Measurements from ENCODE around the gene PIM1. TPM values are rescaled to one million over a fixed set of nuclear protein-coding genes. Genes with fewer than 3 reads are reported as not detected.

Gene PIM1
- total RNA-seq, 2 experiments from 2014 or later: 24.7 to 31.4 TPM

DNA sequence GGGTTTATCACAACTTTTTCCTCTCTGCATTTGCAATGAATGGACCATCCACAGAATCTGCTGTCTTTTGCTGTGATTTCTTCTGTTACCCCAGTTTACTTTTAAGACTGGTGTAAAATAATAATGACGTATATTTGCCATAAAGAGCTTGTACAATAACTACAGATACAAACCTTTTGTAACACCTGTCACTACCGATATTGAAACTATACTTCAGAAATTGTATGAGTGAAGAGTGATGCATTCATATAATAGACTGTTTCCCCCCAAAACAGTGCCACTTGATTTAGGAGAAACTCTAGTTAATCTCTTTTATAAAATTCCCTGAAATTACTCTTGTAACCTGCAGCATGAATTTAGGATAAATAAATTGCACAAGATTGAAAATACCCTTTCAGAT, 26.4 kb upstream of the PIM1 start:
- Histone ChIP-seq H3K27ac (ENCODE audit: low read depth, low read length, poor library complexity, severe bottlenecking) (no peak overlapping the region), H2AFZ (ENCODE audit: low read length) (no peak overlapping the region; the same call in 1 of the 2 replicates), H3K79me2 (ENCODE audit: insufficient read depth, low read depth, low read length) (no peaks in the 10 kb centered on the region), H3K4me3 (ENCODE audit: low read depth, low read length, poor library complexity, severe bottlenecking) (no peak overlapping the region), H3K4me1 (ENCODE audit: insufficient read depth, low read length, poor library complexity, severe bottlenecking) (peaks cover 15% of the 10 kb centered on the region), H3K9me2 (ENCODE audit: insufficient read depth, low read length) (no peaks in the 10 kb centered on the region), H3K9me3 (ENCODE audit: low read length) (no peaks in the 10 kb centered on the region), H4K20me1 (ENCODE audit: insufficient read depth, low read length) (no peaks in the 10 kb centered on the region), H3K4me2 (ENCODE audit: low read length) (no peak overlapping the region), H3K36me3 (ENCODE audit: insufficient read depth, low read length) (no peaks in the 10 kb centered on the region)
- ChIA-PET CTCF (ENCODE audit: unreplicated experiment) (no interaction called here), POLR2A (interaction anchor here (1.1 to 1.3 kb wide), 2 partner anchors 14 to 15 kb away, joined by 3 to 4 read pairs; no protein-coding TSS in a partner anchor)
- no peak for DNase-seq (ENCODE audit: low spot score)
- intact Hi-C loops (cut with micrococcal nuclease; ENCODE audit: unreplicated experiment): no loop called here
- no peak for TF ChIP-seq EZH2phosphoT487 (IDR thresholded peaks at IDR 0.05; ENCODE audit: borderline replicate concordance, low read depth, low read length)
- BruUV-seq (replicated peaks): no TSS peak

DNA sequence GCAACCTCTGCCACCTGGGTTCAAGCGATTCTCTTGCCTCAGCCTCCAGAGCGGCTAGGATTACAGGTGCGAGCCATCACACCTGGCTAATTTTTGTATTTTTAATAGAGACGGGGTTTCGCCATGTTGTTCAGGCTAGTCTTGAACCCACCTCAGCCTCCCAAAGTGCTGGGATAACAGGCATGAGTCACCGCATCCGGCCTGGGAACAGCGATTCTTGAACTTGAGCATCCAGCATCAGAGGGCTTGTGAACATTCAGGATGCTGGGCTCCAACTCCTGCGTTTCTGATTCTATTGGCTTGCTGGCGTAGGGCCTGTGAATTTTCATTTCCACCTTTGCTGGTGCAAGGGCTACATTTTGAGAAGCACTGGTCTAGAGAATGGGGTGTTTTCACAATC, 24.5 kb upstream of the PIM1 start:
- no peak overlapping the region for H3K4me2 ChIP-seq (ENCODE audit: low read length)
- TF ChIP-seq EZH2phosphoT487 (IDR thresholded peaks at IDR 0.05; ENCODE audit: borderline replicate concordance, low read depth, low read length): no peak
- TF ChIP-seq, protein P1, sequence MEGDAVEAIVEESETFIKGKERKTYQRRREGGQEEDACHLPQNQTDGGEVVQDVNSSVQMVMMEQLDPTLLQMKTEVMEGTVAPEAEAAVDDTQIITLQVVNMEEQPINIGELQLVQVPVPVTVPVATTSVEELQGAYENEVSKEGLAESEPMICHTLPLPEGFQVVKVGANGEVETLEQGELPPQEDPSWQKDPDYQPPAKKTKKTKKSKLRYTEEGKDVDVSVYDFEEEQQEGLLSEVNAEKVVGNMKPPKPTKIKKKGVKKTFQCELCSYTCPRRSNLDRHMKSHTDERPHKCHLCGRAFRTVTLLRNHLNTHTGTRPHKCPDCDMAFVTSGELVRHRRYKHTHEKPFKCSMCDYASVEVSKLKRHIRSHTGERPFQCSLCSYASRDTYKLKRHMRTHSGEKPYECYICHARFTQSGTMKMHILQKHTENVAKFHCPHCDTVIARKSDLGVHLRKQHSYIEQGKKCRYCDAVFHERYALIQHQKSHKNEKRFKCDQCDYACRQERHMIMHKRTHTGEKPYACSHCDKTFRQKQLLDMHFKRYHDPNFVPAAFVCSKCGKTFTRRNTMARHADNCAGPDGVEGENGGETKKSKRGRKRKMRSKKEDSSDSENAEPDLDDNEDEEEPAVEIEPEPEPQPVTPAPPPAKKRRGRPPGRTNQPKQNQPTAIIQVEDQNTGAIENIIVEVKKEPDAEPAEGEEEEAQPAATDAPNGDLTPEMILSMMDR (conservative IDR thresholded peaks at IDR 0.05; ENCODE audit: low read length): no peak
- no peaks in the 10 kb centered on the region for H3K36me3 ChIP-seq (ENCODE audit: insufficient read depth, low read length)
- no peak overlapping the region for H3K4me3 ChIP-seq (ENCODE audit: low read depth, low read length, poor library complexity, severe bottlenecking)
- ChIA-PET CTCF (ENCODE audit: unreplicated experiment) (no interaction called here), POLR2A (no interaction called here)
- H4K20me1 ChIP-seq (ENCODE audit: insufficient read depth, low read length): no peaks in the 10 kb centered on the region
- H3K79me2 ChIP-seq (ENCODE audit: insufficient read depth, low read depth, low read length): no peaks in the 10 kb centered on the region
- no peak for DNase-seq (ENCODE audit: low spot score)
- H3K27ac ChIP-seq (ENCODE audit: low read depth, low read length, poor library complexity, severe bottlenecking): no peak overlapping the region
- H2AFZ ChIP-seq (ENCODE audit: low read length): no peak overlapping the region
- no TSS peak for BruUV-seq (replicated peaks)
- H3K4me1 ChIP-seq (ENCODE audit: insufficient read depth, low read length, poor library complexity, severe bottlenecking): peaks cover 25% of the 10 kb centered on the region
- H3K9me2 ChIP-seq (ENCODE audit: insufficient read depth, low read length): no peaks in the 10 kb centered on the region
- intact Hi-C loops (cut with micrococcal nuclease; ENCODE audit: unreplicated experiment): no loop called here
- no peaks in the 10 kb centered on the region for H3K9me3 ChIP-seq (ENCODE audit: low read length)

DNA sequence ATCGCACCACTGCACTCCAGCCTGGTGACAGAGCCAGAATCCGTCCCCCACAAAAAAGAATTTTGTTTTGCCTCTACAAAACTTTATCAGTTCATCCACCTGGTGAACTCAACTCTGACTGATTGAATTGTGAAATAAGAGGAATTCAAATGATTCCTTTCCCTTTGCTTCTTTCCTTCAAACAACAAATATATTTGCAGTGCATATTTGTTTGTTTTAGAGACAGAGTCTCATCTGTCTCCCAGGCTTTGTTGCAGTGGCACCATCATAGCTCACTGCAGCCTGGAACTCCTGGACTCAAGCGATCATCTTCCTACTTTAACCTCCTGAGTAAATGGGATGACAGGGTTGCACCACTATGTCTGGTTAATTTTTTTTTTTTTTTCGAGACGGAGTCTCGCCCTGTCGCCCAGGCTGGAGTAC, 23.2 kb upstream of the PIM1 start:
- Histone ChIP-seq H3K36me3 (ENCODE audit: insufficient read depth, low read length) (no peaks in the 10 kb centered on the region), H3K4me3 (ENCODE audit: low read depth, low read length, poor library complexity, severe bottlenecking) (no peak overlapping the region), H3K9me3 (ENCODE audit: low read length) (no peaks in the 10 kb centered on the region), H3K9me2 (ENCODE audit: insufficient read depth, low read length) (no peaks in the 10 kb centered on the region), H3K4me1 (ENCODE audit: insufficient read depth, low read length, poor library complexity, severe bottlenecking) (peaks cover 28% of the 10 kb centered on the region), H3K27ac (ENCODE audit: low read depth, low read length, poor library complexity, severe bottlenecking) (no peak overlapping the region), H4K20me1 (ENCODE audit: insufficient read depth, low read length) (no peaks in the 10 kb centered on the region), H2AFZ (ENCODE audit: low read length) (no peak overlapping the region), H3K79me2 (ENCODE audit: insufficient read depth, low read depth, low read length) (no peaks in the 10 kb centered on the region), H3K4me2 (ENCODE audit: low read length) (no peak overlapping the region)
- ChIA-PET POLR2A (interaction anchor here (0.6 to 1.6 kb wide), 4 partner anchors 10 to 44 kb away, joined by 3 to 6 read pairs (median 5); no protein-coding TSS in a partner anchor), CTCF (ENCODE audit: unreplicated experiment) (no interaction called here)
- DNase-seq (ENCODE audit: low spot score): no peak
- TF ChIP-seq, protein P1 (conservative IDR thresholded peaks at IDR 0.05; ENCODE audit: low read length): no peak
- intact Hi-C loops (cut with micrococcal nuclease; ENCODE audit: unreplicated experiment): no loop called here
- no TSS peak for BruUV-seq (replicated peaks)
